Activated CD8-positive, alpha-beta memory T cell treated with anti-CD3 and anti-CD28 coated beads, Interleukin-2, amount 50 U/mL, for 24 hours (primary cell): Measurements from ENCODE around the gene ARPP21.
"Not testable (repeated sequence)": the region's sequence is repeated elsewhere in the genome, so short reads cannot be mapped to it uniquely, and the experiment has no call there.

Experiments used
- DNase-seq: peaks from one replicate; pipeline ENCODE4 v3.0.0-alpha.2; 2020; ENCODE audit errors: extremely low read depth

Gene ARPP21

GRCh38 chr3:35780800-35781199 lies 141.5 kb downstream of the ARPP21 start:
- no peak for DNase-seq

GRCh38 chr3:35781558-35781957 lies 142.2 kb downstream of the ARPP21 start:
- DNase-seq: no peak

GRCh38 chr3:35782355-35782754 lies 143.0 kb downstream of the ARPP21 start:
- no peak for DNase-seq

- DNase-seq: no peak
These were observed 144.8 kb downstream of the ARPP21 start for GRCh38 chr3:35784169-35784568.

- no peak for DNase-seq
These were observed 146.0 kb downstream of the ARPP21 start for GRCh38 chr3:35785234-35785888.

GRCh38 chr3:35787936-35788335 lies 148.6 kb downstream of the ARPP21 start:
- no peak for DNase-seq

GRCh38 chr3:35789042-35789831 lies 149.9 kb downstream of the ARPP21 start:
- no peak for DNase-seq

GRCh38 chr3:35790764-35791163 lies 151.4 kb downstream of the ARPP21 start:
- no peak for DNase-seq

- DNase-seq: no peak
These were observed 154.3 kb downstream of the ARPP21 start for GRCh38 chr3:35793667-35794066.

GRCh38 chr3:35800960-35801459 lies 161.7 kb downstream of the ARPP21 start:
- DNase-seq: no peak

- no peak for DNase-seq
These were observed 175.2 kb downstream of the ARPP21 start for GRCh38 chr3:35814531-35814930.

- not testable (repeated sequence) for DNase-seq
These were observed 176.5 kb downstream of the ARPP21 start for GRCh38 chr3:35815796-35816195.

GRCh38 chr3:35817216-35817615 lies 177.9 kb downstream of the ARPP21 start:
- DNase-seq: no peak

- no peak for DNase-seq
These were observed 192.8 kb downstream of the ARPP21 start for GRCh38 chr3:35832140-35832571.
